K562 (cell line): Measurements from ENCODE around the gene TMEM270.

Experiments used
- ADNP ChIP-seq: fragments of 200-800 bp; sonication (Bioruptor generic); IDR thresholded peaks from 2 replicates; pipeline ENCODE4 v1.6.1; 2016; ENCODE audit warnings: missing genetic modification characterization, missing compliant biosample characterization
- CTCF ChIP-seq, 3 experiments: IDR thresholded peaks in 2 of 3; conservative IDR thresholded peaks in 1 of 3; 2 replicates each; pipeline ENCODE4 v1.5.1; 2011 to 2012; ENCODE audit warnings: low read length in 3 of 3, mild to moderate bottlenecking in 3 of 3, control low read depth in 2 of 3, improper control_type of control experiment in 1 of 3, inconsistent platforms in 1 of 3, low read depth in 1 of 3, mixed read lengths in 1 of 3, moderate library complexity in 1 of 3; ENCODE audit not compliant: insufficient read depth in 2 of 3
- ELF4 ChIP-seq: fragments of 450-650 bp; formaldehyde crosslinking; IDR thresholded peaks from 2 replicates; pipeline ENCODE4 v1.4.0; 2022; ENCODE audit warnings: missing genetic modification characterization
- IFI16 ChIP-seq: fragments of 250-450 bp; sonication (Bioruptor Pico); IDR thresholded peaks from 2 replicates; pipeline ENCODE4 v2.1.2; 2022; ENCODE audit warnings: mild to moderate bottlenecking, inconsistent platforms
- PTTG1 ChIP-seq: fragments of 450-650 bp; IDR thresholded peaks from 2 replicates; pipeline ENCODE4 v1.6.1; 2016; ENCODE audit warnings: low read depth, mild to moderate bottlenecking, missing genetic modification characterization, missing compliant biosample characterization
- RBM39 ChIP-seq: fragments of 200-400 bp; formaldehyde crosslinking; optimal IDR thresholded peaks from 2 replicates; pipeline ENCODE3; 2018; ENCODE audit warnings: low read depth, low read length
- SP1 ChIP-seq: sonication (generic); formaldehyde crosslinking; IDR thresholded peaks from 2 replicates; pipeline ENCODE4 v1.8.1; 2022; ENCODE audit warnings: mild to moderate bottlenecking, missing genetic modification reagents
- THAP7 ChIP-seq: fragments of 250-450 bp; sonication (Bioruptor Pico); IDR thresholded peaks from 2 replicates; pipeline ENCODE4 v1.5.0; 2021
- ZEB2 ChIP-seq: fragments of 450-650 bp; IDR thresholded peaks from 2 replicates; pipeline ENCODE4 v1.6.1; 2016

GRCh38 chr7:73864981-73865711, 4.2 kb downstream of the TMEM270 start:
- TF ChIP-seq CTCF (IDR thresholded peaks at IDR 0.05 in 2 of 3, conservative IDR thresholded peaks at IDR 0.05 in 1 of 3; ENCODE audit: insufficient read depth in 2 of 3, low read depth in 1 of 3, low read length in 3 of 3) (no peak), THAP7 (no peak), ADNP (no peak), RBM39 (no peak), IFI16 (no peak), ZEB2 (no peak), PTTG1 (tag) (no peak), ELF4 (CRISPR knock-in tag) (no peak), SP1 (CRISPR knock-in tag) (no peak)
